H1 (cell line): ENCODE data around the gene TMPRSS13. TPM values are rescaled to one million over a fixed set of nuclear protein-coding genes. Genes with fewer than 3 reads are reported as not detected.

Source experiments
- CTCF ChIA-PET: fragments of 300-600 bp; sonication (Branson Sonifier 250); formaldehyde crosslinking; loops from one replicate; lab custom pipeline; 2021; ENCODE audit not compliant: partially characterized antibody; lab: Charles Lee
- POLR2A ChIA-PET: fragments of 300-600 bp; sonication (Branson Sonifier 250); formaldehyde crosslinking; loops from one replicate; lab custom pipeline; 2021; ENCODE audit warnings: inconsistent platforms; ENCODE audit not compliant: partially characterized antibody; lab: Charles Lee
- DNase-seq, 2 experiments: peaks; one replicate each; pipeline versions ENCODE4 v3.0.0 to v3.0.0-alpha.2; 2010 to 2022; ENCODE audit warnings: low spot score in 2 of 2, low read depth in 1 of 2, mixed read lengths in 1 of 2
- FAIRE-seq: peaks from 2 replicates; lab custom pipeline; 2011; peaks lifted over from hg19 to GRCh38; lab: Jason Lieb, UNC
- H2AFZ ChIP-seq: 2 replicates; pipeline ENCODE4 v1.8.1; 2012; ENCODE audit warnings: low read length, inconsistent platforms
- H2AK5ac ChIP-seq: 2 replicates; pipeline ENCODE4 v1.6.1; 2013; ENCODE audit warnings: low read depth, low read length
- H2BK120ac ChIP-seq: replicated peaks from 2 replicates; pipeline ENCODE3; 2013; ENCODE audit warnings: low read depth, low read length, inconsistent platforms
- H2BK12ac ChIP-seq: 2 replicates; pipeline ENCODE4 v1.6.1; 2013; ENCODE audit warnings: low read depth, low read length
- H2BK15ac ChIP-seq: 2 replicates; pipeline ENCODE4 v1.6.1; 2013; ENCODE audit warnings: low read length
- H2BK20ac ChIP-seq: 2 replicates; pipeline ENCODE4 v1.6.1; 2013; ENCODE audit warnings: low read length
- H2BK5ac ChIP-seq: 2 replicates; pipeline ENCODE4 v1.6.1; 2013; ENCODE audit warnings: low read depth, low read length
- H3K14ac ChIP-seq: 2 replicates; pipeline ENCODE4 v1.6.1; 2013; ENCODE audit warnings: inconsistent platforms; ENCODE audit not compliant: insufficient read length
- H3K18ac ChIP-seq: 2 replicates; pipeline ENCODE4 v1.6.1; 2013; ENCODE audit warnings: low read length; ENCODE audit errors: extremely low read depth
- H3K23ac ChIP-seq: 2 replicates; pipeline ENCODE4 v1.6.1; 2013; ENCODE audit warnings: inconsistent platforms; ENCODE audit not compliant: insufficient read length
- H3K23me2 ChIP-seq: 2 replicates; pipeline ENCODE4 v1.6.1; 2013; ENCODE audit warnings: low read depth, low read length
- H3K27ac ChIP-seq: 2 replicates; pipeline ENCODE4 v1.6.1; 2011; ENCODE audit warnings: low read depth, low read length, inconsistent platforms
- H3K27me3 ChIP-seq, 4 experiments: replicated peaks in 1 of 4; 1 replicate in 1 of 4; 2 replicates in 3 of 4; pipeline versions ENCODE4 v1.6.1 to v1.8.1; 2011 to 2013; ENCODE audit warnings: low read length in 3 of 4, mild to moderate bottlenecking in 3 of 4, inconsistent platforms in 2 of 4, mixed read lengths in 2 of 4, moderate library complexity in 1 of 4; ENCODE audit not compliant: control insufficient read depth in 3 of 4, insufficient read depth in 3 of 4; ENCODE audit errors: extremely low read depth in 1 of 4
- H3K36me3 ChIP-seq, 4 experiments: 2 replicates each; pipeline versions ENCODE4 v1.6.1 to v1.8.1; 2011 to 2013; ENCODE audit warnings: mild to moderate bottlenecking in 4 of 4, low read length in 3 of 4, moderate library complexity in 2 of 4, control low read depth in 1 of 4, inconsistent platforms in 1 of 4; ENCODE audit not compliant: insufficient read depth in 4 of 4, control insufficient read depth in 2 of 4
- H3K4ac ChIP-seq: replicated peaks from 2 replicates; pipeline ENCODE3; 2013; ENCODE audit warnings: low read length, low read depth, mixed read lengths, inconsistent platforms; ENCODE audit not compliant: insufficient read length
- H3K4me1 ChIP-seq, 4 experiments: replicated peaks in 1 of 4; 1 replicate in 1 of 4; 2 replicates in 3 of 4; pipeline versions ENCODE4 v1.6.1 to v1.8.1; 2011 to 2013; ENCODE audit warnings: low read length in 3 of 4, inconsistent platforms in 2 of 4, mixed read lengths in 1 of 4; ENCODE audit not compliant: insufficient read depth in 4 of 4, control insufficient read depth in 3 of 4
- H3K4me2 ChIP-seq, 2 experiments: 2 replicates each; pipeline versions ENCODE4 v1.6.1 to v1.8.1; 2011 to 2013; ENCODE audit warnings: low read depth in 2 of 2, low read length in 2 of 2, control low read depth in 1 of 2, inconsistent platforms in 1 of 2, mild to moderate bottlenecking in 1 of 2; ENCODE audit not compliant: insufficient read depth in 1 of 2
- H3K4me3 ChIP-seq, 4 experiments: fragments of 200-600, 300-600 bp in 1 of 4; sonication (generic), shearing (Covaris generic), sonication (Bioruptor Twin) in 1 of 4; 2 replicates each; pipeline versions ENCODE4 v1.5.1 to v1.8.1; 2011 to 2016; ENCODE audit warnings: low read length in 4 of 4, low read depth in 3 of 4, control low read depth in 2 of 4, inconsistent platforms in 2 of 4, mild to moderate bottlenecking in 2 of 4, mixed read lengths in 1 of 4, moderate library complexity in 1 of 4; ENCODE audit not compliant: insufficient read depth in 2 of 4; ENCODE audit errors: extremely low read depth in 1 of 4
- H3K56ac ChIP-seq: replicated peaks from 2 replicates; pipeline ENCODE3; 2013; ENCODE audit warnings: low read depth, mild to moderate bottlenecking, mixed read lengths, low read length, inconsistent platforms; ENCODE audit not compliant: insufficient read length
- H3K79me1 ChIP-seq: 2 replicates; pipeline ENCODE4 v1.6.1; 2013; ENCODE audit warnings: low read depth, low read length, control low read depth
- H3K79me2 ChIP-seq, 2 experiments: 2 replicates each; pipeline versions ENCODE4 v1.6.1 to v1.8.1; 2012 to 2013; ENCODE audit warnings: low read length in 2 of 2, mild to moderate bottlenecking in 2 of 2, inconsistent platforms in 1 of 2; ENCODE audit not compliant: insufficient read depth in 2 of 2, control insufficient read depth in 1 of 2
- H3K9ac ChIP-seq, 4 experiments: replicated peaks in 1 of 4; 1 replicate in 1 of 4; 2 replicates in 3 of 4; pipeline versions ENCODE4 v1.6.1 to v1.8.1; 2011 to 2013; ENCODE audit warnings: low read depth in 3 of 4, low read length in 3 of 4, control low read depth in 2 of 4, mild to moderate bottlenecking in 2 of 4, moderate library complexity in 2 of 4, inconsistent platforms in 1 of 4; ENCODE audit errors: extremely low read depth in 1 of 4
- H3K9me3 ChIP-seq, 2 experiments: 2 replicates each; pipeline versions ENCODE4 v1.6.1 to v1.8.1; 2012 to 2013; ENCODE audit warnings: mild to moderate bottlenecking in 2 of 2, moderate library complexity in 2 of 2, control low read depth in 1 of 2, inconsistent platforms in 1 of 2, low read depth in 1 of 2, low read length in 1 of 2, mixed read lengths in 1 of 2; ENCODE audit not compliant: insufficient read depth in 2 of 2
- H4K20me1 ChIP-seq, 2 experiments: replicated peaks in 1 of 2; 2 replicates each; pipeline versions ENCODE3 to v1.8.1; 2011 to 2013; ENCODE audit warnings: inconsistent platforms in 2 of 2, low read length in 2 of 2, mild to moderate bottlenecking in 1 of 2; ENCODE audit not compliant: insufficient read depth in 2 of 2, control insufficient read depth in 1 of 2
- H4K5ac ChIP-seq: 2 replicates; pipeline ENCODE4 v1.6.1; 2013; ENCODE audit warnings: low read length, low read depth, mixed read lengths, inconsistent platforms; ENCODE audit not compliant: insufficient read length
- H4K8ac ChIP-seq: 2 replicates; pipeline ENCODE4 v1.8.0; 2013; ENCODE audit warnings: mild to moderate bottlenecking, moderate library complexity, low read length, inconsistent platforms; ENCODE audit not compliant: insufficient read depth; ENCODE audit errors: extremely low read depth
- H4K91ac ChIP-seq: replicated peaks from 2 replicates; pipeline ENCODE3; 2013; ENCODE audit warnings: low read length, mixed read lengths, inconsistent platforms; ENCODE audit not compliant: insufficient read length
- CHD2 ChIP-seq: IDR thresholded peaks from 2 replicates; pipeline ENCODE4 v1.6.1; 2012; ENCODE audit warnings: low read length, improper control_type of control experiment
- KDM1A ChIP-seq: fragments of 200-600, 300-600 bp; sonication (generic); IDR thresholded peaks from 2 replicates; pipeline ENCODE4 v1.7.1; 2016; ENCODE audit warnings: mild to moderate bottlenecking, low read length, borderline replicate concordance
- WGBS, 2 experiments: shearing (Covaris generic) in 1 of 2; methylation state at CpG; one replicate each; pipeline versions ENCODE4 v1.1.6 to v1.1.7; 2013 to 2015; ENCODE audit warnings: low lambda C conversion rate in 2 of 2, mixed read lengths in 2 of 2, inconsistent platforms in 1 of 2, low coverage in 1 of 2, missing lambda C conversion rate in 1 of 2; ENCODE audit not compliant: insufficient replicate concordance in 2 of 2, insufficient coverage in 1 of 2, insufficient read length in 1 of 2; ENCODE audit errors: extremely low coverage in 1 of 2, missing lambda C conversion rate in 1 of 2; 5-methylcytosine and 5-hydroxymethylcytosine counted together
- polyA plus RNA-seq, 7 experiments: library from polyadenylated mRNA; depleted of rRNA in 3 of 7; stranded (reverse) in 5 of 7; unstranded in 2 of 7; fragments of >200 nt in 5 of 7; fragments of 200-250 nt in 2 of 7; gene quantifications; 1 replicate in 5 of 7; 2 replicates in 1 of 7; 4 replicates in 1 of 7; pipeline versions ENCODE4 v1.2.1 to v1.2.3, GENCODE V29; 2011 to 2013; ENCODE audit warnings: missing spikeins in 2 of 7, mixed read lengths in 2 of 7
- total RNA-seq: library from RNA; stranded (reverse); fragmentation: NEBNext Ultra II Directional; extraction: Animal tissue kit (Norgen Biotek cat#: 25700); gene quantifications from 2 replicates; pipeline ENCODE4 v1.2.1, GENCODE V29; 2021
- TF ChIP-seq, protein P1 (sequence below), 3 experiments: IDR thresholded peaks; 1 replicate in 2 of 3; 2 replicates in 1 of 3; pipeline versions ENCODE4 v1.5.1 to v1.6.1; 2011; ENCODE audit warnings: low read length in 3 of 3, mild to moderate bottlenecking in 3 of 3, inconsistent platforms in 2 of 3, low read depth in 1 of 3, moderate library complexity in 1 of 3; ENCODE audit not compliant: insufficient read depth in 1 of 3; ENCODE audit errors: control extremely low read depth in 1 of 3

Gene TMPRSS13
- total and polyA plus RNA-seq, 2 of the 8 experiments (the other 6 are each of a cell fraction or from before 2014, with no cell fraction given): 0.61 to 0.79 TPM

DNA sequence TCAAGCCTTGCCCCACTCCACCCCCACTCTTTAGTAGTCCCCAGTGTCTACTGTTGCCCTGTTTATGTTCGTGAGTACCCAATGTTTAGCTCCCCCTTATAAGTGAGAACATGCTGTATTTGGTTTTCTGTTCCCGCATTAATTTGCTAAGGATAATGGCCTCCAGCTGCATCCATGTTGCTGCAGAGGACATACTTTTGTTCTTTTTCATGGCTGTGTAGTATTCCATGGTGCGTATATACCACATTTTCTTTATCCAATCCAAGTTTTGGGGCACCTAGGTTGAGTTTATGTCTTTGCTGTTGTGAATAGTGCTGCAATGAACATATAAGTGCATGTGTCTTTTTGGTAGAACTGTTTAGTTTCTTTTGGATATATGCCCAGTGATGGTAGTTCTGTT, 36.6 kb downstream of the TMPRSS13 start:
- CTCF ChIA-PET: interaction anchor here (0.7 to 2.4 kb wide), 5 partner anchors 9 to 74 kb away, joined by 3 to 8 read pairs (median 3); no protein-coding TSS in a partner anchor
- H3K23ac ChIP-seq: no peak overlapping the region
- no peaks in the 10 kb centered on the region for H3K79me2 ChIP-seq
- no peak overlapping the region for H2AK5ac ChIP-seq
- no peak overlapping the region for H3K27ac ChIP-seq
- no peaks in the 10 kb centered on the region for H4K20me1 ChIP-seq
- no peaks in the 10 kb centered on the region for H3K4me1 ChIP-seq
- no peaks in the 10 kb centered on the region for H3K9me3 ChIP-seq
- no peak overlapping the region for H4K8ac ChIP-seq
- FAIRE-seq: no peak
- no peak overlapping the region for H2BK15ac ChIP-seq
- no peak overlapping the region for H3K18ac ChIP-seq
- no peak overlapping the region for H3K4me3 ChIP-seq
- no peak overlapping the region for H2BK120ac ChIP-seq
- H3K27me3 ChIP-seq: peaks cover 0 to 2% (median 0%) of the 10 kb centered on the region in 4 experiments; a peak in 1 of 7 replicates
- no peak overlapping the region for H4K91ac ChIP-seq
- no peak overlapping the region for H2AFZ ChIP-seq
- no peak overlapping the region for H2BK12ac ChIP-seq
- POLR2A ChIA-PET: no interaction called here
- no peak overlapping the region for H4K5ac ChIP-seq
- H3K36me3 ChIP-seq: no peaks in the 10 kb centered on the region
- no peak overlapping the region for H3K56ac ChIP-seq
- DNase-seq: no peak
- no peak overlapping the region for H2BK20ac ChIP-seq
- H3K14ac ChIP-seq: no peak overlapping the region
- 92% methylated on average over 3 of the region's 3 CpGs; no CpG with 5 or more reads in 1 of the 2 experiments for whole genome bisulfite sequencing, 2 experiments
- no peak overlapping the region for H3K4ac ChIP-seq
- no peak overlapping the region for H3K4me2 ChIP-seq
- H3K9ac ChIP-seq: no peak overlapping the region
- H3K23me2 ChIP-seq: no peaks in the 10 kb centered on the region; the same call in 1 of the 2 replicates
- no peak overlapping the region for H2BK5ac ChIP-seq
- no peak for TF ChIP-seq CHD2
- peak; percentile 67; the same call in 1 of the 2 replicates for TF ChIP-seq KDM1A
- TF ChIP-seq, protein P1, sequence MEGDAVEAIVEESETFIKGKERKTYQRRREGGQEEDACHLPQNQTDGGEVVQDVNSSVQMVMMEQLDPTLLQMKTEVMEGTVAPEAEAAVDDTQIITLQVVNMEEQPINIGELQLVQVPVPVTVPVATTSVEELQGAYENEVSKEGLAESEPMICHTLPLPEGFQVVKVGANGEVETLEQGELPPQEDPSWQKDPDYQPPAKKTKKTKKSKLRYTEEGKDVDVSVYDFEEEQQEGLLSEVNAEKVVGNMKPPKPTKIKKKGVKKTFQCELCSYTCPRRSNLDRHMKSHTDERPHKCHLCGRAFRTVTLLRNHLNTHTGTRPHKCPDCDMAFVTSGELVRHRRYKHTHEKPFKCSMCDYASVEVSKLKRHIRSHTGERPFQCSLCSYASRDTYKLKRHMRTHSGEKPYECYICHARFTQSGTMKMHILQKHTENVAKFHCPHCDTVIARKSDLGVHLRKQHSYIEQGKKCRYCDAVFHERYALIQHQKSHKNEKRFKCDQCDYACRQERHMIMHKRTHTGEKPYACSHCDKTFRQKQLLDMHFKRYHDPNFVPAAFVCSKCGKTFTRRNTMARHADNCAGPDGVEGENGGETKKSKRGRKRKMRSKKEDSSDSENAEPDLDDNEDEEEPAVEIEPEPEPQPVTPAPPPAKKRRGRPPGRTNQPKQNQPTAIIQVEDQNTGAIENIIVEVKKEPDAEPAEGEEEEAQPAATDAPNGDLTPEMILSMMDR (IDR thresholded peaks at IDR 0.05; ENCODE audit: control extremely low read depth in 1 of 3, insufficient read depth in 1 of 3, low read depth in 1 of 3, low read length in 3 of 3): no peak
- no peaks in the 10 kb centered on the region for H3K79me1 ChIP-seq
